ENCODE measurements around the gene RELN. TPM values are rescaled to one million over a fixed set of nuclear protein-coding genes. Genes with fewer than 3 reads are reported as not detected.

The RELN gene
- total RNA-seq, 1 experiment from 2014 or later: 0.20 TPM

DNA sequence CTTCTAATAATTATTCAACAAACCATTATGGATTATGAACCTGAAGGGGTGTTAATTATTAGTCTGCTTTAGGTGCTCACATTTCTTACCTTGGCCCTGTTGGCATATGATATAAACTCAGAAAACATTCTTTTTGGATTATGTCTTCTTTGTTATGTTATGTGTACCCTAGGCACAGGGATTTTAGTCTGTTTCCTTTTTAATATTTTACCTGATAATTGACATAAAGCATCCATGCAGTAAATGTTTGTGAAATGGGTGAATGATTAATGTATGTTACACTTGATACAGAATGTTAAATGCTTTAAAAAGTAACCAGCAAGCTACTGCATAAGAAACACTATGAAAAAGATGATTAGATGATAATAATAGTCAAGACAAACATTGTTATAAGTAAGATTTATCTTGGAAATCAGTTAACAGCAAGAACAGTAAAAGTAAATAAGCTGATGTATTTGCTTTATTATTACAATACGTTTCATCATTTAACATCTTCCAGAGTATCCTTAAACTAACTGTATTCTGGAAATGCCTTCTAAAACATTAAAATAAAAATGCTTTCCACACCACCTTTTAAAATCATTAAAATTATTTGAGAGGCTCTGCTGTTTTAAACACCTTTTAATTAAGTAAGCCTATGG lies 204.7 kb downstream of the RELN start:
- Histone ChIP-seq H3K27ac (ENCODE audit: low read depth, low read length) (no peak overlapping the region), H3K79me2 (ENCODE audit: insufficient read depth, low read length) (no peaks in the 10 kb centered on the region), H3K9ac (ENCODE audit: low read length) (no peak overlapping the region), H3K36me3 (ENCODE audit: control insufficient read depth in 1 of 2, insufficient read depth in 2 of 2, low read length in 2 of 2) (no peaks in the 10 kb centered on the region), H3K4me3 (replicated peaks in 1 of 2; ENCODE audit: low read depth in 1 of 2, low read length in 2 of 2) (no peak overlapping the region), H4K20me1 (ENCODE audit: insufficient read depth) (no peaks in the 10 kb centered on the region), H3K27me3 (ENCODE audit: insufficient read depth, low read length) (peaks cover 10% of the 10 kb centered on the region; the same call in 1 of the 2 replicates), H3K9me2 (ENCODE audit: insufficient read depth) (no peaks in the 10 kb centered on the region), H3K9me3 (ENCODE audit: control insufficient read depth in 1 of 2, insufficient read depth in 1 of 2, low read depth in 1 of 2, low read length in 2 of 2) (no peaks in the 10 kb centered on the region), H3K4me2 (ENCODE audit: low read length) (no peak overlapping the region), H3K4me1 (ENCODE audit: control insufficient read depth in 1 of 2, insufficient read depth in 2 of 2, low read length in 2 of 2) (no peaks in the 10 kb centered on the region), H2AFZ (ENCODE audit: low read depth, low read length, poor library complexity, severe bottlenecking) (no peak overlapping the region)
- BruUV-seq (replicated peaks): no TSS peak
- intact Hi-C loops (cut with micrococcal nuclease): loop anchor here (5.0 kb wide), 1 partner anchor 48 kb away; no protein-coding TSS in a partner anchor
- ChIA-PET POLR2A (no interaction called here), CTCF (no interaction called here), RAD21 (ENCODE audit: low non-redundant PET in 1 of 2, low total read pairs in 2 of 2, uncharacterized antibody in 2 of 2, unreplicated experiment in 2 of 2) (no interaction called here)
- TF ChIP-seq TCF7L2 (IDR thresholded peaks at IDR 0.05; ENCODE audit: borderline replicate concordance, extremely low read depth, insufficient read depth, insufficient read length) (no peak), ZBTB33 (IDR thresholded peaks at IDR 0.05; ENCODE audit: extremely low read depth, insufficient replicate concordance, low read length) (no peak), REST (IDR thresholded peaks at IDR 0.05; ENCODE audit: low read depth) (no peak), EZH2 (IDR thresholded peaks at IDR 0.05) (no peak), RAD21 (IDR thresholded peaks at IDR 0.05; ENCODE audit: low read depth) (no peak), POLR2A (IDR thresholded peaks at IDR 0.05; ENCODE audit: borderline replicate concordance, extremely low read depth, insufficient read depth, insufficient read length) (no peak), SIN3A (IDR thresholded peaks at IDR 0.05; ENCODE audit: low read depth) (no peak), CEBPB (IDR thresholded peaks at IDR 0.05; ENCODE audit: low read depth) (no peak), ZNF274 (IDR thresholded peaks at IDR 0.05; ENCODE audit: low read depth, low read length) (no peak), ZFX (IDR thresholded peaks at IDR 0.05) (no peak), POLR2AphosphoS5 (IDR thresholded peaks at IDR 0.05; ENCODE audit: low read depth, low read length) (no peak), YY1 (IDR thresholded peaks at IDR 0.05; ENCODE audit: extremely low read depth, insufficient replicate concordance, low read depth, low read length) (no peak), CBX3 (IDR thresholded peaks at IDR 0.05; ENCODE audit: low read depth) (no peak)
- TF ChIP-seq, protein P1, sequence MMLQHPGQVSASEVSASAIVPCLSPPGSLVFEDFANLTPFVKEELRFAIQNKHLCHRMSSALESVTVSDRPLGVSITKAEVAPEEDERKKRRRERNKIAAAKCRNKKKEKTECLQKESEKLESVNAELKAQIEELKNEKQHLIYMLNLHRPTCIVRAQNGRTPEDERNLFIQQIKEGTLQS (IDR thresholded peaks at IDR 0.05): no peak
- TF ChIP-seq, protein P2, sequence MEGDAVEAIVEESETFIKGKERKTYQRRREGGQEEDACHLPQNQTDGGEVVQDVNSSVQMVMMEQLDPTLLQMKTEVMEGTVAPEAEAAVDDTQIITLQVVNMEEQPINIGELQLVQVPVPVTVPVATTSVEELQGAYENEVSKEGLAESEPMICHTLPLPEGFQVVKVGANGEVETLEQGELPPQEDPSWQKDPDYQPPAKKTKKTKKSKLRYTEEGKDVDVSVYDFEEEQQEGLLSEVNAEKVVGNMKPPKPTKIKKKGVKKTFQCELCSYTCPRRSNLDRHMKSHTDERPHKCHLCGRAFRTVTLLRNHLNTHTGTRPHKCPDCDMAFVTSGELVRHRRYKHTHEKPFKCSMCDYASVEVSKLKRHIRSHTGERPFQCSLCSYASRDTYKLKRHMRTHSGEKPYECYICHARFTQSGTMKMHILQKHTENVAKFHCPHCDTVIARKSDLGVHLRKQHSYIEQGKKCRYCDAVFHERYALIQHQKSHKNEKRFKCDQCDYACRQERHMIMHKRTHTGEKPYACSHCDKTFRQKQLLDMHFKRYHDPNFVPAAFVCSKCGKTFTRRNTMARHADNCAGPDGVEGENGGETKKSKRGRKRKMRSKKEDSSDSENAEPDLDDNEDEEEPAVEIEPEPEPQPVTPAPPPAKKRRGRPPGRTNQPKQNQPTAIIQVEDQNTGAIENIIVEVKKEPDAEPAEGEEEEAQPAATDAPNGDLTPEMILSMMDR (IDR thresholded peaks at IDR 0.05 in 2 of 3, conservative IDR thresholded peaks at IDR 0.05 in 1 of 3; ENCODE audit: borderline replicate concordance in 1 of 3, insufficient read depth in 1 of 3, low read depth in 2 of 3, low read length in 2 of 3): no peak
- ATAC-seq: no peak
- DNase-seq (ENCODE audit: low read depth, low spot score): no peak

Measured in HCT116 (cell line).